CD4-positive, alpha-beta T cell treated with Interleukin-15 for 1 hour (primary cell): ENCODE results near the gene KAZN.

Experiments used
- DNase-seq: peaks from one replicate; pipeline ENCODE4 v3.0.0-alpha.2; 2020

Gene KAZN

DNA sequence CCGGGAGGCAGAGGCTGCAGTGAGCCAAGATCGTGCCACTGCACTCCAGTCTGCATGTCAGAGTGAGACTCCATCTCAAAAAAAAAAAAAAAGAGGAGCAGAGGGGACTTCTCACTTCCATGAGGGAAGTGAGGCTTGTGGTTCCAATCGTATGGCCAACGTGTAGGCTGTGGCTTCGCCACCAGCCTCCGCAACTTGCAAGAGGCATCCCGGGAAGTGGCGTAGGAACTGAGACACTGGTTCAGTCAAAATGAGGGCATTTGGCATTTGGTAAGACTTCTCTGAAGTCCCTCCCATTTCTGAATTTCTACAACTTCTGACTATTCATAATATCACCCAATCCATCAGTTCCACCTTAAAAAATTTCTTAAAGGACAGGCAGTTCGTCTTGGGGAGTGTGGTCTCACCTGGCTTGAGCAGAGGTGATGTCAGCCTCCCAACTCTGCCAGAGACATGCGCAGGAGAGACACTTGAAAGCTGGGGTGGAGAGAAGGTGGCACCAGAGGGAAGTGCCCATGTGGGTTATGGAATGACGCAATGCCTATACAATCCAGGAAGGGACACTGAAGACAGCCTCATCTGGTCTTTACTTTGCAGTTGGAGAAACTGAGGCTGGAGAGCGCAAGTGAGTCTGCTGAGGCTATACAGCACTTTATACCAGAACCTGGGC is 17.2 kb downstream of the KAZN start:
- no peak for DNase-seq

DNA sequence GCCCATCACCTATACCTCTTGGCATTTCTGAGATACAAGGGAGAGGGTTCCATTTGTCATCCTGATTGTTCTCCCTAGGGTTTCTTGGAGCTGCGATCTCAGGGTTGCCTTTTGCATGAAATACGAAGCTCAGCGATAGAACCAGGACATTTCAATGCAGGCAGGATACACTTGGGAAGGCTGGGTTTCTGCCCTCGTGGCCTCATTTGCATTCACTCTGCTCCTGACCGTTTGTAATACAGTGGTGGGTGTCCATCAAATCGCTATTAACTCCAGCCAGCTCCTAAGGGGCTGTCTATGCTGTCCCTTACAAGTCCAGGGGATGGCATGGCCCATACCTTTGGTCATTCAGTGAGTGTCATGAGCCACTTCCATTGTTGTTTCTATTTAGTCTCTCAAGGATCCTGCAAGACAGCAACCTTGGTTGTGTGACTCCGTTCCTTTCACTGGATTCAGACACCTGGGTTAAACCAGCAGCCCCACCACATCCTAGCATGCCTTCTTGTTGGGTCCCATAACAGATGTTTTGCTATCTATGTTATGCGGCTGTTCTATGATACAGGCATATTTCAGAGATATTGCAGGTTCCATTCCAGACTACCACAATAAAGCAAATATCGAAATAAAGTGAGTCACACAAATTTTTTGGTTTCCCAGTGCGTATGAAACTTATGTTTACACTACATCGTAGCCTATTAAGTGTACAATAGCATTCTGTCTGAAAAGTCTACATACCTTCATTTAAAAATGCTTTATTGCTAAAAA is 18.3 kb downstream of the KAZN start:
- DNase-seq: no peak

- no peak for DNase-seq
Observed at GRCh38 chr1:14617791-14618190, 19.3 kb downstream of the KAZN start.

DNA sequence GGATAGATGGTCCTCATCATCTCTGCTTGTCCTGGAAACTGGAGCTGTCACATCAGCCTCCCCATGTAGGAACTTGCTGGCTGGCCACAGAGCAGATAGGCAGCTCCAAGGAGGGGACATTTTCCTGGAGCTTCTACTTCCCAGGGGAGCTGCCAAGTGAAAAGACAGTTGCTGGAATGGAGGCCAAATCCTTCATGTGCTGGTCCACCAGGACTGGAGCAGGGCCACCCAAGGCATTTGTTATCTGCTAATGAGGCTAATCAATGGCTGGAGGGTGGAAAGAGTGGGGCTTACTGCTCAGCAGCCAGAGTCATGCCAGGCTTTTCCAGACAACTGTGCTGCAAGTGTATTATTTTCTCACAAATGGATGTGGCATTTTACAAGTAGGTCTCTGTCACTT is 22.5 kb downstream of the KAZN start:
- no peak for DNase-seq

DNA sequence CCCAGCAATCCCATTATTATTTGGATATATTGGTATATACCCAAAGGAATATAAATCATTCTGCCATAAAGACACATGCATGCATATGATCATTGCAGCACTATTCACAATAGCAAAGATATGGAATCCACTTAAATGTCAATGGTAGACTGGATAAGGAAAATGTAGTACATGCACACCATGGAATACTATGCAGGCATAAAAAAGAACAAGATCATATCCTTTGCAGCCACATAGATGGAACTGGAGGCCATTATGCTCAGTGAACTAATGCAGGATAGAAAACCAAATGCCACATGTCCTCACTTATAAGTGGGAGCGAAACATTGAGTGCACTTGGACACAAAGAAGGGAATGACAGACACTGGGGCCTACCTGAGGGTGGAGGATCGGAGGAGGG is 24.6 kb downstream of the KAZN start:
- DNase-seq: no peak

DNA sequence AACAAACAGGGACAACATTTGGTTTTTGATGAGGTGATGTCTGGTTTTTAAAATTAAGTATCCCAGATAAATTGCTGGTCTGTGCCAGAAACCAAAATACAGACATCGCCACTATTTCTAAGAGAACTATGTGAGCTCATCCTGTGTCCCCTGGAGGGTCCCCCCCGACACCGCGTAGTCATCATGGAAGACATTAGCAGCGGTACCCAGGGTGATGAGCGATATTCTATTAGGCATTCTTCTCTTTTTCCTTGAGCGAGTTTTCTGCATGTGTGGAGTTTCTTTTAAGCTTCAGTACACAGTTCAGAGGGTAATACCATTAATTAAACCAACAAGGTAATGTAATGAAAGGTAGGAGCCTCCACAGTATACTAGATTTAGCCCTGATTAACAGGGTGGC is 26.5 kb downstream of the KAZN start:
- no peak for DNase-seq

DNA sequence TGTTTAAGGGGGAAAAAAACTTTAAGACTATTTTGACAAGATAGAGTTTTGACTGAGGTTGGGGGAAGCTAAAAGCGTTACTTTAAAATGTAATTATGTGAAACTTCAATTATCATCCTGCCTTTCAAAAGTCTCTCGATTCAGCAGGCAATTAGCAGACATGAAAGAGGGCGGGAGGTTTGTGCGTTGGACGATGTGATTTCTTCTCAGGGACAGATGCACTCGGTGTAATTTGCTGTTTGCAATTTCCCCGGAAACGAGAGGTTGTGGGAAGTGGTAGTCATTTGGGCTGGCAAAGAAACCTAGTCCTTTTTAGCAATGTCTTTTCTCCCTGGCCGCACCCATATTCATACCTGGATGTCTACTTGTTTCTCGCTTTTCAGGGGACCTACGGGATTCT is 27.1 kb downstream of the KAZN start:
- DNase-seq: no peak

GRCh38 chr1:14625996-14626395 is 27.5 kb downstream of the KAZN start:
- DNase-seq: no peak

DNA sequence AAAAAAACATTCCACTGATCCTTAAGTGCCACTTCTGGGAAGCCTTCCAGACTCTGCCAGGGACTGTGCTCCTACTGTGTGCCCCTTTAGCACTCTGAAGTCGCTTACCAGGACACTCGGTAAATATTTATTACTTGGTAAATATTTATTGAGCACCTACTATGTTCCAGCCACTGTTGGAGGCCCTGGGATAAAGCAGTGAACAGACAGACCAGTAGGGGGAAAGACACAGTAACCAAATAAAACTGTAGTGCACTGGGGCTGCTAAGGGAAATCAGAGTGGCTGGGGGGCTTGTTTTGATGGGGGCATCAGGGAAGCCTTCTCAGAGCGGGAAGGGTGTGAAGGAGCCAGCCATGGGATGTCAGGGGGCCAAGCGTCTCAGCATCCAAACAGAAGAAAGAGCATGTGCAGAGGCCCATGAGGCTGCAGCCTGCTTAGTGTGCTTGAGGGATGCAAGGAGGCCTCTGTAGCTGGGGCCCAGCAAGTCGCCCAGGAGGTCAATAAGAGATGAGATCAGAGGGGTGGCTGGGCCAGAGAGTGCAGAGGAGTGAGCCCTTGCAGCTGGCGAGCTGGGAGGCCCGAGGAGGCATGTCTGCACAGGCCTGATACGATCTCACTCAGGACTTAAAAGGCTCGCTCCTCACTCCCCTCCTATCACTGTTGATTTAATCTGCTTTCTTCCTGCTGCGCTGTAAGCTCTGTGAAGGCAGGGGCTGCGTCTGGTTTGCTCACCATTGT is 28.6 kb downstream of the KAZN start:
- no peak for DNase-seq

- no peak for DNase-seq
Observed at GRCh38 chr1:14627608-14628489, 29.4 kb downstream of the KAZN start.

DNA sequence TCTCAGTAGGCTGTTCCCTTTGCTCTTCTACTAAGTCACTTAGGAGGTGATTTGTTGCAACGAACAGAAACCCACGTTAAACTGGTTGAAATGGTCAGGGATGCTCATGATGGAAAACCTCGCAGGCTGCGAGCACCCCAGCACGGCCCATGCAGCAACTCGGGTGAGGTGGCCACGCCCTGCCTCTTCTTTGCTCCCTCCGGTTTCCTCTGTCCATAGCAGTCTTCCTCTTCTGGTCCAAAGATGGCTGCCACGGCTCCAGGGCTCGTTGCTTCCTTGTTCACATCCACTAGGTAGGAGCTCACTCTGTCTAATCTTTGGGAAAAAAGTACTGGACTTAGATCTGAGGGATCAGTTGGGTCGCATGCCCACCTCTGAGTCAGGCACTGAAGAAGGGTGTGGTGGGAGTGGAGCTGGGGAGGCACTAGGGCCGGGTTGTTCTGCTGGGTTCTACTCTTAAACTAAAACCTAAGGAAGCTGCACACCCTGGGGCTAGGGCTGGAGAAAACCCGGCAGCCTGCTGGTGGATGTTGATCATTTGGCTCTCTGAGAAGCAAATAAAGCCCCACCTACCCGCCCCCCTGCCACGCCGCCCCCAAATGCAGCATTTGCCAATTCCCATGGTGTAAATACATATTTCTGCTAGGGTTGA is 31.0 kb downstream of the KAZN start:
- no peak for DNase-seq

DNA sequence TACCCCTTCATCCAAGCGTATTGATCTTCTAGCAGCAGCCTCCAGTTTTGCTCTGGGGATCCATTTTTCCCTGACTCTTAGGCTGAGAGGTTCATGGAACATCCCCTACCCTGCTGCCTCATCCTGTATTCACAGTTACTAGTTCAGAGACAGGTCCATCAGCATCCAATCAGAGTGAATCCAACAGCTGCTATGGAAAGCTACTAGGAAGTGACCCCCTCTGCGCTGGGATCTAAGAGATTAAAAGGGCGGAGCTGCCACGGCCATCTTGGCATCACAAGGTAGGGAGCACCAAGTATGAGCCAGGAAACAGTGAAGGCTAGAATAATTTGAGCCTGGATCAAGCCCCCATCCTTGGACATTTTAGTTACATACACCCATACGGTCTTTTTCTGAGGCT is 32.5 kb downstream of the KAZN start:
- no peak for DNase-seq

GRCh38 chr1:14631421-14631820 is 32.9 kb downstream of the KAZN start:
- no peak for DNase-seq

DNA sequence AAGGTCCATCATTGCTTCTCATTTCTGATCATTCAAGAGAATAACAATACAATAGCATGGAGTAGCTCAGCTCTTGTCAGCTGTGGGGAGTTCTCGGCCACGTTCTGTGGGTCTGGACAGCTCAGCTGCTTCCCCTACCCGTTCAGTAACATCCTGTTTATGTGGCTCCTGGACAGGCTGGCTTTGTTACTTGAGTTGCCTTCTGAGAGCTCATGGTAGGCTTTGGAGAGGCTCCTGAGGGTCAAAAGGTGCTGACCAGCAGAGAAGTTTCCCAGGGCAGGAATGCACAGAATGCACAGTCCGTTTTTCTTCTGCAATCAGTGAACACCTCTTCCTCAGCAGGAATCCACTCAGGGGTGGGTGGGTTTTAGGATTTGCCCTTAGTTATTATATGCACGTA is 36.0 kb downstream of the KAZN start:
- DNase-seq: no peak

DNA sequence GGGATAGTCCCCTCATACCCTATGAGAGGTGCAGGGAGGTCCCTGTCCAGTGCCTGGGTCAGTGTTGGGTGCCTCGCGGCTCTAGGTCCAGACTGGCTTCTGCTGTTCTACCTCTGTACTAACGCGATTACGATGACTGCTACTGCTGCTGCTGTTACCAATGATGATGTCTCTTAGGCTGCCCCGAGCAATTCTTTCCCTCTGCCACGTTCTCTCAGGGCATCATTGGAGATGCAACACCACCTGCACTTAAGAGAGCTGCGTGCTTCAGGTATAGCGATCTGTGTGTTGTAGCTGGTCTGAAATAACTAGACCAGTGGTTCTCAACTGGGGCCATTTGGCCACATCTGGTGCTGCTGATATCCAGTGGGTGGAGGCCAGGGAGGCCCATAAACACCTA is 36.9 kb downstream of the KAZN start:
- DNase-seq: no peak

DNA sequence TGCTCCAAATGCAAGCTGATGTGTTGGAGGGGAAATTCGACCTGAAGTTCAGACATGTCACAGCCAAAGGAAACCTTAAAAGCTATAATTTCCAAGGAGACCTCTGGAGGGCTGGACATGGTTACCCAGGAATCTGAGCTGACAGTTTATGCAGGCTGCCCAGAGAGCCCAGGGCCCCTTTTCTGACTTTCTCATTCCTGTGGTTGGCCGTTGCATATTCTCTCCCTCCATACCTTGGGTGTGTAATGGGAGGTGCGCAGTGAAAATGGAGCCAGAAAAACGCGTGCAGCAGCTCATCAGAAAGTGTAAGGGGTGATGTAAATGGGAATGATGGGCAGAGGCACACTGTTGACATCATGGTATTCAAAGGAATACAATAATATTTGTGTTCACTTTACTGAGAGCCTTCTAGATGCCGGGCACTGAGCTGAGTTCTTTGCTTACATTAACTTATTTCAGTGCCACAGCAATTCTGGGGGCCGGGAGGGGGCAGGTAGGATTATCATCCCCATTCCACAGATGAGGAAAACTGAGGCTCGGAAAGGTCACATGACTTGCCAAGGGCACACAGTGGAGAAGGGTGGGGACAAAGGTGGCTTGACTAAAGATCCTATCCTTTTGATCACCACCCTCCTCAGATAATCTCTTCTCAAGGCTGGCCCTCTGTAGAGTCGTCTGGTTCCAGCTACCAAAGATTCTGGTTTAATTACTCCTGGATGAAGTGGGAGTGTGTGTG is 38.6 kb downstream of the KAZN start:
- no peak for DNase-seq

DNA sequence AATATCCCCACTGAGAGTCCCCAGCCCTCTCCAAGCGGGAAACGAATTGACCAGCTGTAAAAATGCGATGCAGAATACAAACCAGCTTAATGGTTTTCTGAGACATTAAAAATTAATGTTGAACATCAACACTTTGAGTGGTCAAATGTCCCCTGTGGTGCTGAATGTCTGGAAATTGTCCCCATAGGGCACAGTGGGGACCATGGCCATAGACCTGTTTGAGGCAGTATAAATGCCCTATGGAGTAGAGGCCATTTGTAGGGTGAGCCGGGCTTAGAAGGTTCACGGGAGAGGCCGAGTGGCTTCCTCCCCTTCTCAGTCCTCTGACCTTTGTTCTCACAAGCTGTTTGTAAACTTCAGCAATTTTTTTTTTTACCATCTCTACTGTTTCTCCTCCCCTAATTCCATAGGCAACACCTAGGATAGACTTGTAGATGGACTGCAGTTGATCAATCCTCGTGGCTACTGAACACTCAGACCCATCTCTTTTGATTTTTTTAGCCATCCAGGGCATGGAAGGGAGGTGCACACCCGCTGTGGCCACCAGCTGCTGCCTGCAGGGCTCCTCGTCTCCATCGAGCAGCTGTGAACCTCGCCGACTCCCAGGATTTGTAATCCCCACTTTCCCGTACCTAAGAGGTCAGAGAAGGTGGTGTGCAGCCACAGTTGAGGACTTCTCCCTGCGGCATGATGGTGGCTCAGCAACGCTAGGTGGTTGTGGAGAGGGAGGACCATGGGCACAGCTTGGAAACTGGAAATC is 41.0 kb downstream of the KAZN start:
- no peak for DNase-seq

DNA sequence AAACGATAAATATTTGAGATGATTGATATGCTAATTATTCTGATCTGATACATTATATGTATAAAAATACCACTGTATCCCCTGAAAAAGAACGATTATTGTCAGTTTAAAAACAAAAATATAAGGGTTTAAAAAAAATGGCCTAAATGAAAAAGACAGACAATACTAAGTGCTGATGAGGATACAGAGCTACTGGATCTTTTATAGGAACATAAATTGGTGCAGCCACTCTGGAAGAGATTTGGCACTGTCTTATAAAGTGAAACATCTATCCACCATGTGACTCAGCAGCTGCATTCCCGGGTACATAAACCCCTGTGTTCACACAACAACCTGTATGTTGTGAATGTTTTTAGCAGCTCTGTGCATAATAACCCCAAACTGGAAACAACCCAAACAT is 44.2 kb downstream of the KAZN start:
- DNase-seq: no peak

- no peak for DNase-seq
Observed at GRCh38 chr1:14646973-14647372, 48.5 kb downstream of the KAZN start.

DNA sequence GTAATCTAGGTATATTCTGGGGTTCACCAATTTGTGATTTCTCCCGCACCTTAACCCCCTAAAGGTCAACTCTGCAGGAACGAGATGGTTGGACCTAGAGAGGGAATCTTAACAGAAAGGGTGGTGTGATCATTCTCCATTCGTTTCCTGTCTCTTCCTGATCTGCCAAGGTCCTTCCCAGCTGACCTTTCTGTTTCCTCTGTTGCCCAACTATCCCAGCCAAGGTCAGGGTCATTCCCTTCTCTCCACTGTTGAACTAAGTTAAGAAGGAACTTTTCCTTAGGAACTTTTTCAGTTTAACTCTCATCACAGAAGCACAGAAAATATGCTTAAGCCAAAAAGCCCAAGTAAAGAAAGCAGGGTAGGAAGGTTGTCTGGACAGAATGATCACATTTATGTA is 49.3 kb downstream of the KAZN start:
- DNase-seq: no peak

GRCh38 chr1:14648391-14648790 is 49.9 kb downstream of the KAZN start:
- DNase-seq: no peak
